Stimulated activated CD4-positive, alpha-beta T cell treated with anti-CD3 and anti-CD28 coated beads, Interleukin-4, amount 100 ng/mL, for 48 hours (primary cell): Measurements from ENCODE around the gene RBM26.

Experiments
- DNase-seq, 2 donors: peaks; one replicate each; pipeline ENCODE4 v3.0.0-alpha.2; 2020; ENCODE audit warnings: low read depth in 2 of 2

RBM26 gene

GRCh38 chr13:79271616-79272015, 134.4 kb downstream of the RBM26 start:
- no peak for DNase-seq

DNA sequence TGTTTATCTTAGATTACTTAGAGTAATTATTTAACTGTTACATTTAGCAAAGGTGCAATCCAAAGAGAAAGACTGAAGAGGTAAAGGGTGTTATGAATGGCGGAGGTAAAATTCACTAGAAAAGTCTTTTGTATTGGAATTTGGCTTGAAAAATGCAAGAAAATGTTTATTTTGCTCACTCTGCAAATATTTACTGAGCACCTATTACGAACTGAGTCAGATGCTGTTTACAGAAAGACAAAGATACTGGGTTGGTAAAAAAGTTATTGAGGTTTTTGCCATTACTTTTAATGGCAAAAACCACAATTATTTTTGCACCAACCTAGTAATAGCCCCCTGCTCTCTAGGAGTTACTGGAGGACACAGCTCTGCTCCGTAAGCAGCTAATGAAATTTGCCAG, 135.2 kb downstream of the RBM26 start:
- no peak for DNase-seq
